Right ventricle myocardium inferior (tissue), 1 donor: ENCODE data around the gene EEFSEC. TPM values are rescaled to one million over a fixed set of nuclear protein-coding genes. Genes with fewer than 3 reads are reported as not detected.

Experiments used
- ATAC-seq: fragments of 200-7000 bp; cut with Tn5 transposase; one replicate; pipeline ENCODE4 v1.9.1; 2020; ENCODE audit warnings: mild to moderate bottlenecking, moderate library complexity
- DNase-seq: peaks from one replicate; pipeline ENCODE4 v3.0.0; 2021; ENCODE audit errors: missing footprints
- intact Hi-C: fragments of 100-400 bp; cut with DNase I; formaldehyde crosslinking; loops from one replicate; pipeline ENCODE4 v1.11.0; 2022
- total RNA-seq: library from RNA; stranded (reverse); fragmentation: NEBNext Ultra II Directional; extraction: Animal tissue kit (Norgen Biotek cat#: 25700); gene quantifications from one replicate; pipeline ENCODE4 v1.2.1, GENCODE V29; 2021
- donor health status: DM: no; HTN: yes; CAD: no; lungs with severe emphysema.

The EEFSEC gene
- total RNA-seq, 1 donor from 2014 or later, result 19.4 TPM

- DNase-seq (no peak), ATAC-seq (no peak)
- intact Hi-C loops, result no loop called here
These were observed 24.6 kb downstream of the EEFSEC start for GRCh38 chr3:128177865-128178264.

- intact Hi-C loops, result no loop called here
- no peak for DNase-seq
- ATAC-seq, result no peak
These were observed 25.7 kb downstream of the EEFSEC start for GRCh38 chr3:128178782-128179483.

DNA sequence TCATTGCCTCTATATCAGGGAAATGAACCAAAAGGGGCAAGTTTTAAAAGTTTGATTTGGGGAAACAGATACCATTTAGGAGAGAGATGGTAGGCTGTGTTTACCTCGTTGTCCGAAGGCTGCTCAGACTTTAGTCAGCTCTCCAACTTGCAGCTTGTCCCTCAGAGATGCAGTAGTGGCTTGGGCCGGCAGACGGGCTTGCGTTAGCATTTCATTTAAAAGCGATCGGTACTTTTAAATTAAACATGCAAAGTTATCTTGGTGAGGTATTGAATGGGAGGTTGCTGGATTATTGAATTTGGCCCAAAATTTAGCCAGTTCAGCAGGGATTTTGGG lies 26.2 kb downstream of the EEFSEC start:
- ATAC-seq (no peak), DNase-seq (no peak)
- intact Hi-C loops, result no loop called here

DNA sequence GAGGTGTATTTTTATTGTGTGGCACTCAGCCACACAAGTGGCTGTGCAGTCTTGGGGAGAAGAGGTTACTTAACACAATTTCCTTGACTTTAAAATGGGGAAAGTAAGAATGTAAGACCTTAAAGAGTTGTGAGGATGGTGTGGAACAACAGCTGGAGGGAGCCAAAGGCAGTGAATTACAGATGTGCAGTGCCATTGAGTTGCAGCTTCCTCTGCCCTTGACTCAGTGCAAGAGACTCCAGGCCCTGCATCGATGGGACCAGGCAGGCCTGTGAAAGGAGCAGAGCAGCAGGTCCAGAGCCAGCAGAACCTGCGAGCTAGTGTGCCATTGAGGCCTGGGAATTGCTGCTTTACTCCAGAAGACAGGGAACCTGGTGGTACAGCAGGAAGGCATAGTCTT lies 27.2 kb downstream of the EEFSEC start:
- ATAC-seq (peak; percentile 31), DNase-seq (no peak)

GRCh38 chr3:128180913-128181312 lies 27.6 kb downstream of the EEFSEC start:
- intact Hi-C loops, result no loop called here
- ATAC-seq (peak; percentile 56), DNase-seq (no peak)

More for the DNA sequence above, 27.2 kb downstream of the EEFSEC start:
- intact Hi-C loops, result no loop called here

DNA sequence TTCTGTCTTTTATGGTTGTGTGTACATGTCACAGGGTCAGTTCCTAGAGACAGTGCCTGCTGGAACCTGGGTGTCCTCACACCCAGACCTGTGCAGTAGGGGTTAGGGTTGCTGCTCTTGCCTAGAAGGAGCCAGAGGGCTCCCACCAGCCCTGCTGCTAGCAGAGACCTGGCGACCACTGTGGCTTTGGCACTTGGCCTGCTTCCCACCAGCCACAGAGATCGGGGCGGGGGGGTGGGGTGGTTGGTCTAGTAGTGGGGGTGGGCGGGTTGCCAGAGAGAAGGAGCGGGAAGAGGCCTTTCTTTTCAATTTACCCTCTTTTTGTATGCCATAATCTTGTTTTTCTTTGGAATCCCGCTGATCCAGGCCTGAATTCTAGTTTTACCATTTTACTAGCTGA lies 29.4 kb downstream of the EEFSEC start:
- no peak for ATAC-seq
- DNase-seq, result no peak
- intact Hi-C loops, result no loop called here

DNA sequence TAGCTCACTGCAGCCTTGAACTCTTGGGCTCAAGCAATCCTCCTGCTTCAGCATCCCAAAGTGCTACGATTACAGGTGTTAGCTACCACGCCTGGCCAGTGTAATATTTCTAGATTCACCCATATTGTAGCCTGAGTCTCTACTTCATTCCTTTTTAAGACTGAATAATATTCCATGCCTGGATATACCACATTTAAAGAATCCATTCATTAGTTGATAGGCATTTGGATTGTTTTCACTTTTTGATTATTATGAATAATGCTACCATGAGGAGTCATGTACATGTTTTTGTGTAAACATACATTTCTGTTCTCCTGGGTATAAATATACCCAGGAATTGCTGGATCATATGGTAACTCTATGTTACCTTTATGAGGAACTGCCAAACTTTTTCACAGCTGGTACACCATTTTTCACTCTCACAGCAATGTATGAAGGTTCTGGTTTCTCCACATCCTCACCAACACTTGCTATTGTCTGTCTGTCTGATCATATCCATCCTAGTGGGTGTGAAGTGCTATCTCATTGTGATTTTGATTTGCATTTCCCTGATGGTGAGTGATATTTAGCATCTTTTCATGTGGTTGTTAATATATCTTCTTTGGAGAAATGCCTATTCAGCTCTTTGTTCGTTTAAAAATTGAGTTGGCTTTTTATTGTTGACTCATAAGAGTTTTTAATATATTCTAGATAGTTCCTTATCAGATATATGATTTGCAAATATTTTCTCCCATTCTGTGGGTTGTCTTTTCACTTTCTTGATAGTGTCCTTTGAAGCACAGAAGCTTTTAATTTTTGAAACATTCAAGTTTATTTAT lies 32.6 kb downstream of the EEFSEC start:
- no peak for ATAC-seq
- intact Hi-C loops, result no loop called here

GRCh38 chr3:128187495-128187894 lies 34.2 kb downstream of the EEFSEC start:
- intact Hi-C loops, result no loop called here
- no peak for DNase-seq
- ATAC-seq, result no peak

More for the DNA sequence above, 32.6 kb downstream of the EEFSEC start:
- DNase-seq, result no peak

- intact Hi-C loops, result no loop called here
- DNase-seq (no peak), ATAC-seq (no peak)
These were observed 35.0 kb downstream of the EEFSEC start for GRCh38 chr3:128188326-128188725.

- no peak for ATAC-seq
- intact Hi-C loops, result no loop called here
These were observed 35.7 kb downstream of the EEFSEC start for GRCh38 chr3:128188956-128189355.

GRCh38 chr3:128190501-128190900 lies 37.2 kb downstream of the EEFSEC start:
- ATAC-seq (no peak), DNase-seq (no peak)
- intact Hi-C loops, result no loop called here

More at GRCh38 chr3:128188956-128189355, 35.7 kb downstream of the EEFSEC start:
- DNase-seq, result no peak

- intact Hi-C loops, result no loop called here
- DNase-seq (no peak), ATAC-seq (no peak)
These were observed 38.9 kb downstream of the EEFSEC start for GRCh38 chr3:128192131-128192530.

DNA sequence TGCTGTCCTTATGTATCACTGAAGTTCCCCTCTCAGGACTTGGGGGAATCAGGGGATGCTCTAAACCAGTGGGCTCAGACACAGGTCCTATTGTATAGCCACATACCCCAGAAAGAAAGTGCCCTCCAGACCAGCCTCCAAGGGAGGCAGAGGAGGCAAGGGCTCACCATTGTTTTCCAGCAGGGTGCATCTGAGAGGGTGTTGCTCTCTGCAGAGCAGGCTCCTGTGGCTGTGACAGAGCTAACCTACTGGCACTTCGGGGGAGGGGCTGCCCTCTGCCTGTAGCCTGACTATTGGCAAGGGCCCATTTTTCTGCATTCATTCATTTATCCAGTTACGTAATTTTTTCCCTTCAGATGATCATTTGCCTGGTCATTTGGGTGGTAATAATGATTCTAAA lies 39.9 kb downstream of the EEFSEC start:
- intact Hi-C loops, result no loop called here
- no peak for ATAC-seq
- DNase-seq, result no peak

- intact Hi-C loops, result loop anchor here (5.0 kb wide), 1 partner anchor 42 kb away; no protein-coding TSS in a partner anchor
- peak; percentile 85 for ATAC-seq
- DNase-seq, result no peak
These were observed 41.6 kb downstream of the EEFSEC start for GRCh38 chr3:128194843-128195242.

- intact Hi-C loops, result loop anchor here (5.0 kb wide), 1 partner anchor 42 kb away; no protein-coding TSS in a partner anchor
- DNase-seq (no peak), ATAC-seq (peak; percentile 74)
These were observed 42.1 kb downstream of the EEFSEC start for GRCh38 chr3:128195369-128195768.

DNA sequence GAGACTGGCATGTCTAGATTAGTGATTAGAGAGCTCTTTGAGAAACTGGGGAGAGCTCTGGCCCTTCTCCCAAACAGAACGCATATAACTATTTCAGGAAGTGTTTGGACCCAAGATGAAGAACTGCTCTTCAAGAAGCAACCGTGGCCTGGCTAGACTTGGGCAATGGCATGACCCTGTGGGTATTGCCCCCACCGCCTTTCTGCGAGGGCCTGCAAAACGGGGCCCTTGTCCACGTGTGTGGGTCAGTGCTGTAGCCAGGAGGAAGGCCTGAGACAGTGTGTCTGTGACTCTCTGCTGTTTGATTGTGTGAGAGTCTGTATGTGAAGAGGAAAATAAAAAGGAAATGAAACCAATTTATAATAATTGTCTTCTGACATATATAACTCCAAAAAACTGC lies 42.5 kb downstream of the EEFSEC start:
- intact Hi-C loops, result loop anchor here (5.0 kb wide), 1 partner anchor 41 kb away; no protein-coding TSS in a partner anchor
- DNase-seq (peak; percentile 74), ATAC-seq (no peak)

- DNase-seq (no peak), ATAC-seq (no peak)
- intact Hi-C loops, result loop anchor here (5.0 kb wide), 1 partner anchor 41 kb away; no protein-coding TSS in a partner anchor
These were observed 43.4 kb downstream of the EEFSEC start for GRCh38 chr3:128196647-128197046.

DNA sequence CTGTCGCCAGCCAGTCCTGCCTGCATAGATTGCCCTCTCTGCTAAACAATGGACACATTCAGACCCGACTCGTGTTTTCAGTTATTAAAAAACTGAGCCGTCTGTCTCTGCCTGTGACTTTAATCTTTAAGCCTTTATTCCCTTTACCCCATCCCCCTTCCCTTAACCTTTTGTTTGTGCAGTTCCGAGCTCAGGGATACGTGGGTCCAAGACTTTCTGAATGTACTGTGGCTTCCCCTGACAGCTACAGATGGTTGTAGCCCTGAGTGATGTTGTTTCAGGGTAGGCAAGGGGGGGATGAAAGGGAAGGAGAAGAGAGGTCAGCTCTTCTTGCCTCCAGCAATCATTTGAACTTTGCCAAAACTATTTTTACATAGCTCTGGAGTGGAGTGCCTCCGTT lies 44.6 kb downstream of the EEFSEC start:
- ATAC-seq (no peak), DNase-seq (no peak)
- intact Hi-C loops, result loop anchor here (5.0 kb wide), 1 partner anchor 39 kb away; no protein-coding TSS in a partner anchor

- intact Hi-C loops, result loop anchor here (5.0 kb wide), 1 partner anchor 39 kb away; no protein-coding TSS in a partner anchor
- ATAC-seq (no peak), DNase-seq (no peak)
These were observed 45.0 kb downstream of the EEFSEC start for GRCh38 chr3:128198313-128198712.

- intact Hi-C loops, result loop anchor here (5.0 kb wide), 1 partner anchor 38 kb away; no protein-coding TSS in a partner anchor
- DNase-seq, result no peak
- ATAC-seq, result no peak
These were observed 45.8 kb downstream of the EEFSEC start for GRCh38 chr3:128199110-128199509.
